Measurements from ENCODE around the gene USHBP1.

Gene USHBP1

DNA sequence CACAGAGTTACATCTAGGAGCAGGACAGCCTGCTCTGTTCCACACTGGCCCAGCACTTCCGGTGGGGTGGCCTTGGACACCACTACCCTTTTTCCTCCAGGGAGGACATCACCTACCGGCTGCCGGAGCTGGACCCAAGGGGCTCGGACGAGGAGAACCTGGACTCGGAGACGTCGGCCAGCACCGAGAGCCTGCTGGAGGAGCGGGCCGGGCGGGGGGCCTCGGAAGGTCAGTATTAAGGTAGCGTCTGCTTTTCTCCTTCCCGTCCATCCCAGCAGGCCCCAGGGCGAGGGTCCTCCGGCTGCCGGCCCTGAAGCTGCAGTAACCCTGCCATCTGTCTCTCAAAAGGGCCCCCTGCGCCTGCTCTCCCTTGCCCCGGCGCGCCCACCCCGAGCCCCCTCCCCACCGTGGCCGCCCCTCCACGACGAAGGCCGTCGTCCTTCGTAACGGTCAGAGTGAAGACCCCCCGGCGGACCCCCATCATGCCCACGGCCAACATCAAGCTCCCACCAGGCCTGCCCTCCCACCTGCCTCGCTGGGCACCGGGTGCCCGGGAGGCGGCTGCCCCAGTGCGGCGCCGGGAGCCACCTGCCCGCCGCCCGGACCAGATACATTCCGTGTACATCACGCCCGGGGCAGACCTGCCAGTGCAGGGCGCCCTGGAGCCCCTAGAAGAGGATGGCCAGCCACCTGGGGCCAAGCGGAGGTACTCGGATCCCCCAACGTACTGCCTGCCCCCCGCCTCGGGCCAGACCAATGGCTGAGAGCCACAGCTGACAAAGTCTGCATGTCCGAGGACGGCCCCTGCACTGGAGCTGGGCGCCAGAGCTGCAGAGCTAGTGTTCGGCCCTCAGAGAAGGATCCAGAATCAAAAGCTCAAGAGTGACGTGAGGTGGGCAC, 52.7 kb downstream of the USHBP1 start:
- DNase-seq (ENCODE audit: low spot score), result no peak

DNA sequence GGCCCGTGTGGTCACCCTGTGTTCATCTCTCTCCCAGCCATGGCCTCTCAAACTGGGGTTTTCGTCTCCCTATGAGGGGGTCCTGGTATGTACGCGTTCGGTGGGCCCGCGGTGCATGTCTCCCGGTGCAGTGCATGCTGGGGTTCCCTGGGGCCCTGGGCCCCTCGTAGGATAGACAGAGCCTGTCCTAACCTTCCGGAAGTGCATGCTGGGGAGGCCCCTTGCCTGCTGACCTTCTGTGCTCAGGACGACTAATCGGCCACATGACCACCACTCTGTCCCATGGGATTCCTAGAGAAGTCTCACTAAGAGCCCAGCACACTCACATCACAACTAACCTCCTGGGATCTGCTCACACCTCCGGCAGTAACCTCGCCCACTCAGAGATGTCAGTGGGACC, 54.2 kb downstream of the USHBP1 start:
- no peak for DNase-seq (ENCODE audit: low spot score)

DNA sequence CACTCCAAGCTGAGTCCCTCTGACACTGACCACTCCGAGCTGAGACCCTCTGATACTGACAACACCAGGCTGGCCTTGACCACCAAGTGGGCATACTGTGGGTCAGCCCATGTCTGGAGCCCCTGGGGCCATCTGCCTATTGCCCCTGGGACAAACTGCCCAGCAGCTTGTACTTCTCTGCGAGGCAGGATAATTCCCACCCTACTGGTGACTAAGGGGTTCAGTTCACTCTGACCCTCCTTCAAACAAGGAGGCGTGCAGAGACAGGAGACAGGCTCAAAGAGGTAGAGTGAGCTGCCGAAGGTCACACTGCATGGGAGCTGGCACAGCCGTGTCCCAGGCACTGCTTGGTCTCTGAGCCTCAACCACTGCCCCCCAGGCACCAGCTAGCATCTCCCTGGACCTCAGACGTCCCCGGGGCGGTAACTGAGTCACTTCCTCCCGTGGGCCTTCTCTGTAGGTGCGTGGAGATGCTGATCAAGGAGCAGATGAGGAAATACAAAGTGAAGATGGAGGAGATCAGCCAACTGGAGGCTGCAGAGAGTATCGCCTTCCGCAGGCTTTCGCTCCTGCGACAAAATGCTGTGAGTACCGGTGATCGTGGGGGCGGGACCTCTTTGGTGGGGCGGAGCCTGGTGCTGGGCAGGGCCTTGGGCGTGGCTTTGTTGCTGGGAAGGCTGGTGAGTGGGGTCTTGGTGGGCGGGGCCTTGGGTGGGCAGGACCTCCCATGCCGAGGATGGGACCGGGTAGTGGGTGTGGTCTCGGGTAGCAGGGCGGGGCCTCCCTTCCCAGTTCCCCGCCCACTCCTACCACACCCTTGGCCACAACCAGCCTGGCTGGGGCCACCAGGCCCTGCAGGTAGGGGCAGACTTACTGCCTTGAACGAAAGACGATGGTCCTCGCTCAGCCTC, 55.2 kb downstream of the USHBP1 start:
- no peak for DNase-seq (ENCODE audit: low spot score)

DNA sequence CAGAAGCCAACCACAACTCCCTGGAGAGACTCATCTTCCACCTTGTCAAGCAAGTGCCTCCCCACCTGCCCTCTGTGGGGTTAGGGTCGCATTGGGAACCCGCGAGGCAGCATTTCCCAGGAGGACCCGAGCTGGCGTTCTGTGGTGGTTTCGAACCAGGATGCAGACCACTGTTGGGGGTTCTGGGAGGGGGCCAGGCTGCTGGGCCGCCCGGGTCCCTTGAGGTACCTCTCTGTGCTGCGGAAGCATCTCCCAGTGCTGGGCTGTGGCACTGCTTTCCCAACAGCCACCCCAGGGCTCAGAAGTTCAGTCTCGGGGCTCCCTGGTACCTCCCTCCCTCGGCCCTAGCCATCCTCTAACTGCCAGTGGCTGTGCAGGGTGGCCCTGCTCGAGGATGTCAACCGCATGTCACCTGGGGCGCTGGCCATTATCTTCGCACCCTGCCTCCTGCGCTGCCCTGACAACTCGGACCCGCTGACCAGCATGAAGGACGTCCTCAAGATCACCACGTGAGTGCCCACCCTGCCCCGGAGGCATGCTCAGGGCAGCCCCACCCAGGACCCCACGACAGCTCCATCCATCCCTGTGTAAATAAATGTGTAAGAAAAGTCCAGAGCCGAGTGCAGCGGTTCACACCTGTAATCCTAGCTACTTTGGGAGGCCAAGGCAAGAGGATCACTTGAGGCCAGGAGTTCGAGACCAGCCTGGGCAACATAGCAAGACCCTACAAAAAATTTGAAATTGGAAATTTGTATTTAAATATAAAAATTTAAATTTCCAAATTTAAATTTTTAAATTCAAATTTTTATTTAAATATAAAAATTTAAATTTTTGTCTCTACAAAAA, 57.6 kb downstream of the USHBP1 start:
- DNase-seq (ENCODE audit: low spot score), result no peak

DNA sequence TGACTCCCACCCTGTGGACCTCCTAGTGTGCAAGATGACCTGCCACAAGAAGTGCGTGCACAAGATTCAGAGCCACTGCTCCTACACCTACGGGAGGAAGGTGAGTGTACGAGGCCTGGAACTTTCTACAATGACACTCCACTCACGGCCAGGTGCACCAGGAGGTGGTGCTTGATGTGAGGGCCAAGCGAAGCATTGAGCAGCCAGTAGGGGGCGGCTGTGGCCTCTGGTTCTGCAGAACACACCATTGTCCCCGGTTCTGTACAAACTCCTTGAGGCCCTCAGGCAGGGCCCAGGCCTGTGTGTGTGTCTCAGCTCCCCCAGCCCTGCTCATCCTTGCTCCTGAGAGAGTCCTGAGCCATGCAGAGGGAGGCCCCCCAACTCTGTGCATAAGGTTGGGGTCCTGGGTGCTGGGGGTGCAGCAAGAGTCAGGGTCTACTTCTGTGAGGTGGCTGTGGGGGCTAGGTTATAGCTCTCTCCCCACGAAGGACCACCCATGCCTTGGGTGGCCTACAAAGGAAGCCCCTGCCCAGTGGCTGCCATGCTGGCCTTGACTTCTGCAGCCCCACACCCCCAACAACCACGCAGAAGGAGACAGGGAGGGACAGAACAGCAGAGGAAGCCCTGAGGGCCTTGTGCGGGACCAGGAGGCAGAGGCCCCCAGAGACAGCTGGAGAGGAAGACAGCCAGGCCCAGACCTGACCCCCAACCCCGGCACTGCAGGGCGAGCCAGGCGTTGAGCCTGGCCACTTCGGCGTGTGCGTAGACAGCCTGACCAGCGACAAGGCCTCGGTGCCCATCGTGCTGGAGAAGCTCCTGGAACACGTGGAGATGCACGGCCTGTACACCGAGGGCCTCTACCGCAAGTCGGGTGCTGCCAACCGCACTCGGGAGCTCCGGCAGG, 59.1 kb downstream of the USHBP1 start:
- DNase-seq (ENCODE audit: low spot score), result no peak

DNA sequence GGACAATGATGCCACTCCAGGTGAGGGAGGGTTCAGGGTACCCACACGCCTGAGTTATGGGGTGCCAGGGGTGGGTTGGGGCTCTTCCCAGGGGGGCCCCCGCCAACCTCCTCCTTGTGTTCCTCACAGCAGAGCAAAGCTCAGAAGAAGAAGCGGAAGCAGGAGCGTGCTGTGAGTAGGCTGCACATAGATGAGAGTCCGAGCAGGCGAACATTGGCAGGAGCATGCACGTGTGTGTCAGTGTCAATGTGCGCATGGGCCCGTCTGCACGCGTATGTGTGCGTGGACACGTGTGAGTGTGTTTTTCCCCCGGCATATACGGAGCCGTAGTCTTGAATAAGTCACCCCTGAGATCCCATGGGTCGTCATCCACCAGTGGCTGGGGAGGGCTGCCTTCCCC, 61.8 kb downstream of the USHBP1 start:
- no peak for DNase-seq (ENCODE audit: low spot score)

DNA sequence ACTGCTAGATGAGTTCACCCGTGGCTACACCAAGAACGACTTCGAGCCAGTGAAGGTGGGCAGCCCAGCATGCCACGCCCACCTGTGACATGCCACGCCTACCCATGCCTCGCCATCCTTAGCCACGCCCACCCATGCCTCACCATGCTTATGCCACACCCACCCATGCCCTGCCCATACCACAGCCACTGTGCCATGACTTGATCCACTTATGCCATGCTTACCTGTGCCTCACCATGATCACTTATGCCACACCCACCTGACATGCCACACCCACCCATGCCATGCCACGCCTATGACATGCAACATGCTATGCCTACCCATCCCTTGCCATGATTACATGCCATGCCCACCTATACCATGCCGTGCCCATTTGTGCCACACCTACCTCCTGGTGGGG, 62.3 kb downstream of the USHBP1 start:
- no peak for DNase-seq (ENCODE audit: low spot score)

DNA sequence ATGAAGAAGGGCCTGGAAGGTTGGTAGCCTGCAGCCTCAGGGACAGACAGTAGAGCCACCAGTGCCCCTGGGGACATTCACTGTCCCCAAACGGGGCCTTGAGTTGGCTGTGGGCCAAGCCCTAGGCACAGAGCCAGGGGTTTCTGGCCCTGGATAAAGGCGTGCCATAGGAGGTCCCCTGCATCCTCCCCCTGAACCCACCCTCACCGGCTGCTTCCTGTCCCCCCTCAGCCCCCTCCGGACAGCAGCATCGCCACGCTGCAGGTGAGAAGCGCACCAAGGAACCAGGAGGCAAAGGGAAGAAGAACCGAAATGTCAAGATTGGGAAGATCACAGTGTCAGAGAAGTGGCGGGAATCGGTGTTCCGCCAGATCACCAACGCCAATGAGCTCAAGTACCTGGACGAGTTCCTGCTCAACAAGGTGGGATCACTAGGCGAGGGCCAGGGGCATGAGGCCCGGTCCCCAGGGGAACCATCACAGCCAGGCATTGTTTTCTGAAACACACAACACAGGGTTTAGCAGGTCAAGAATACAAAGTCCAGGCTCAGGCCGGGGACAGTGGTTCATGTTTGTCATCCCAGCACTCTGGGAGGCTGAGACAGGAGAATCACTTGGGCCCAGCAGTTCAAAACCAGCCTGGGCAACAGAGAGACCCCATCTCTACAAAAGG, 64.0 kb downstream of the USHBP1 start:
- no peak for DNase-seq (ENCODE audit: low spot score)

Data from putamen (tissue), 1 donor.